Measurements from ENCODE around the gene MAGEA2.
"Not testable (repeated sequence)": the region's sequence is repeated elsewhere in the genome, so short reads cannot be mapped to it uniquely, and the experiment has no call there.

MAGEA2 gene

GRCh38 chrX:152753686-152754650 lies at the start of gene MAGEA2:
MAGEA2 (minus strand) TSS chrX:152753842; CDS start chrX:152751363, 2,479 bp downstream.
- DNase-seq = not testable (repeated sequence)

GRCh38 chrX:152798945-152799344 lies 45.3 kb upstream of the MAGEA2 start:
- no peak for TF ChIP-seq POLR2A (IDR thresholded peaks at IDR 0.05; ENCODE audit: low read length)
- TF ChIP-seq GATA1 (IDR thresholded peaks at IDR 0.05; ENCODE audit: low read depth, low read length) = no peak
- DNase-seq = no peak

GRCh38 chrX:152787062-152787461 lies 33.4 kb upstream of the MAGEA2 start:
- DNase-seq = not testable (repeated sequence)

GRCh38 chrX:152769549-152770289 lies 16.1 kb upstream of the MAGEA2 start, which contains the start of gene MAGEA6:
MAGEA6 (minus strand) TSS chrX:152769689; CDS start chrX:152767650, 2,039 bp downstream.
- DNase-seq = not testable (repeated sequence)

GRCh38 chrX:152766562-152766961 lies 12.9 kb upstream of the MAGEA2 start:
- not testable (repeated sequence) for DNase-seq

GRCh38 chrX:152761582-152761981 lies 7.9 kb upstream of the MAGEA2 start:
- DNase-seq = not testable (repeated sequence)

- not testable (repeated sequence) for DNase-seq
These were observed 5.9 kb upstream of the MAGEA2 start for GRCh38 chrX:152759544-152759943.

- DNase-seq = not testable (repeated sequence)
These were observed 5.3 kb upstream of the MAGEA2 start, which contains the start of gene CSAG3 for GRCh38 chrX:152758918-152759317. CSAG3 (plus strand) TSS chrX:152759218.

- DNase-seq = not testable (repeated sequence)
These were observed 1.2 kb upstream of the MAGEA2 start for GRCh38 chrX:152754871-152755270.

- no peak for DNase-seq
- TF ChIP-seq GATA1 (IDR thresholded peaks at IDR 0.05; ENCODE audit: low read depth, low read length) (no peak), POLR2A (IDR thresholded peaks at IDR 0.05; ENCODE audit: low read length) (no peak)
These were observed 15.1 kb downstream of the MAGEA2 start for GRCh38 chrX:152738560-152738959.

- not testable (repeated sequence) for DNase-seq
These were observed 17.1 kb downstream of the MAGEA2 start for GRCh38 chrX:152736528-152736927.

- DNase-seq = no peak
These were observed 17.7 kb downstream of the MAGEA2 start for GRCh38 chrX:152735860-152736511.

GRCh38 chrX:152735101-152735500 lies 18.5 kb downstream of the MAGEA2 start:
- no peak for TF ChIP-seq GATA1 (IDR thresholded peaks at IDR 0.05; ENCODE audit: low read depth, low read length)
- no peak for DNase-seq

More at GRCh38 chrX:152735860-152736511, 17.7 kb downstream of the MAGEA2 start:
- TF ChIP-seq GATA1 (IDR thresholded peaks at IDR 0.05; ENCODE audit: low read depth, low read length) = no peak
- no peak for TF ChIP-seq POLR2A (IDR thresholded peaks at IDR 0.05; ENCODE audit: low read length)

GRCh38 chrX:152734143-152734858 lies 19.3 kb downstream of the MAGEA2 start:
- not testable (repeated sequence) for DNase-seq

Data from erythroblast (primary cell).